22Rv1 (cell line): ENCODE results near the gene C2CD3.

Experiments
- CTCF ChIP-seq: fragments of 450-650 bp; IDR thresholded peaks from 2 replicates; pipeline ENCODE4 v1.5.1; 2017; ENCODE audit warnings: mild to moderate bottlenecking
- ZFX ChIP-seq: fragments of 450-650 bp; IDR thresholded peaks from 2 replicates; pipeline ENCODE4 v1.6.1; 2017; ENCODE audit warnings: antibody characterized with exemption, borderline replicate concordance

- TF ChIP-seq CTCF (no peak), ZFX (no peak)
These were observed 188.2 kb downstream of the C2CD3 start, which contains the start of gene UCP2 for GRCh38 chr11:73982595-73982989.
